ENCODE results near the gene PLK3.
A peak's percentile ranks its signal among the peaks of the same experiment; 100 is the strongest.

PLK3 gene

DNA sequence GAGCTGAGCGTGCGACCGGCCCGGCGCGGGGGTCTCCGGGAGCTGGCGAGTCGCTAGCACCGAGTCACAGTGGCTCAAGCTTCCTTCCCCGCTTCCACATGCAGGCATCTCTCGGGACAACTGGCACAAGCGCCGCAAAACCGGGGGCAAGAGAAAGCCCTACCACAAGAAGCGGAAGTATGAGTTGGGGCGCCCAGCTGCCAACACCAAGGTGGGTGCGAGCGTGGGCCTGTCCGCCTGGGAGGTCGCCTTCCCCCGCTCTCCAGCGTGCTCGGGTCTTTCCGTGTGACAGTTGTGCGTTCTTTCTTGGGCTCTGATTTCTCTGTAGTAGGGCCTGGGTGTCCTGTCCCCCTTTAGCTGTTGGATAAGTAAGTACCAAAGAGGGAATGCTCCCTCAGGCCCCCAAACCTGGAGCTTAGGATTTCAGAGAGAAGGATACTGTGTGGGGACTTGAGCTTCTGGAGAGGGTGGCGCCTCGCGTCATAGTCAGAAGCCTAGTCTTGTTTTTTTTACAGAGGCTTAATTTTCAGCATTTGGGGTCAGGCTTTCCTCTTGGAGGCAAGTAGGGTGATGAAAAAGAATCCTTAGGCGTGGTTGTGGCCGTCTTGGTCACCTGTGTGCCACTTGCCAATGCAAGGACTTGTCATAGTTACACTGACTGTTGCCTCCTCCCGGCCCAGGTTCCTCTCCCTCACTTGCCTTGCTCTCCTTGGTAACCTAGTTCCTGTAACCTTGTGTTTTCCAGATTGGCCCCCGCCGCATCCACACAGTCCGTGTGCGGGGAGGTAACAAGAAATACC lies 24.0 kb upstream of the PLK3 start:
- DNase-seq (ENCODE audit: low read depth), result no peak
- peak overlapping the region; percentile 77 for H3K4me3 ChIP-seq (ENCODE audit: low read depth, low read length)
- TF ChIP-seq, protein P1, sequence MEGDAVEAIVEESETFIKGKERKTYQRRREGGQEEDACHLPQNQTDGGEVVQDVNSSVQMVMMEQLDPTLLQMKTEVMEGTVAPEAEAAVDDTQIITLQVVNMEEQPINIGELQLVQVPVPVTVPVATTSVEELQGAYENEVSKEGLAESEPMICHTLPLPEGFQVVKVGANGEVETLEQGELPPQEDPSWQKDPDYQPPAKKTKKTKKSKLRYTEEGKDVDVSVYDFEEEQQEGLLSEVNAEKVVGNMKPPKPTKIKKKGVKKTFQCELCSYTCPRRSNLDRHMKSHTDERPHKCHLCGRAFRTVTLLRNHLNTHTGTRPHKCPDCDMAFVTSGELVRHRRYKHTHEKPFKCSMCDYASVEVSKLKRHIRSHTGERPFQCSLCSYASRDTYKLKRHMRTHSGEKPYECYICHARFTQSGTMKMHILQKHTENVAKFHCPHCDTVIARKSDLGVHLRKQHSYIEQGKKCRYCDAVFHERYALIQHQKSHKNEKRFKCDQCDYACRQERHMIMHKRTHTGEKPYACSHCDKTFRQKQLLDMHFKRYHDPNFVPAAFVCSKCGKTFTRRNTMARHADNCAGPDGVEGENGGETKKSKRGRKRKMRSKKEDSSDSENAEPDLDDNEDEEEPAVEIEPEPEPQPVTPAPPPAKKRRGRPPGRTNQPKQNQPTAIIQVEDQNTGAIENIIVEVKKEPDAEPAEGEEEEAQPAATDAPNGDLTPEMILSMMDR (IDR thresholded peaks at IDR 0.05; ENCODE audit: low read depth, low read length, missing control alignments), result no peak

DNA sequence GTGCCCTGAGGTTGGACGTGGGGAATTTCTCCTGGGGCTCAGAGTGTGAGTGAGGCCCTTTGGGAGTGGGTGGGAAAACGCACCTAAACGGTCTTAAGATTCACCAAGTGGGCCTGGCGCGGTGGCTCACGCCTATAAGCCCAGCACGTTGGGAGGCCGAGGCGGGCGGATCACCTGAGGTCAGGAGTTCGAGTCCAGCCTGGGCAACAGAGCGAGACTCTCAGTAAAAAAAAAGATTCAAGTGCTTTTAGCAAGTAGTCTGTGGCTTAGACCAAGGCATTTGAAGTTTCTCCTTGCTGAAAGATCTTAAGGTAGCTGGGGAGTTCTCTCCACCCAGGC lies 23.5 kb upstream of the PLK3 start:
- TF ChIP-seq, protein P1 (IDR thresholded peaks at IDR 0.05; ENCODE audit: low read depth, low read length, missing control alignments), result no peak
- peak overlapping the region; percentile 77 for H3K4me3 ChIP-seq (ENCODE audit: low read depth, low read length)
- DNase-seq (ENCODE audit: low read depth), result no peak

DNA sequence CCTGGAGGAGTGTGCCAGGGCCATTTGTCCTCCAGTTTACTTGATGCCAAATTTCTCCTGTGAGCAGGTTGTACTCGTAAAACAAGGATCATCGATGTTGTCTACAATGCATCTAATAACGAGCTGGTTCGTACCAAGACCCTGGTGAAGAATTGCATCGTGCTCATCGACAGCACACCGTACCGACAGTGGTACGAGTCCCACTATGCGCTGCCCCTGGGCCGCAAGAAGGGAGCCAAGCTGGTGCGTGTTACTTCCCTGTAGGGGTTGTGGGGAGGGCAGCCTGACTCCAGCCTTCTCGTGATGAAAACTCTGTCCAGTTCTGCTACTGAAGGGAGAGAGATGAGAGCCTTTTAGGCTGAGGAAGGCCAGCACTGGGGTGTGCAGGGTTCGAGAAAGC lies 22.6 kb upstream of the PLK3 start:
- DNase-seq (ENCODE audit: low read depth), result no peak
- peak overlapping the region; percentile 77 for H3K4me3 ChIP-seq (ENCODE audit: low read depth, low read length)
- TF ChIP-seq, protein P1 (IDR thresholded peaks at IDR 0.05; ENCODE audit: low read depth, low read length, missing control alignments), result no peak

DNA sequence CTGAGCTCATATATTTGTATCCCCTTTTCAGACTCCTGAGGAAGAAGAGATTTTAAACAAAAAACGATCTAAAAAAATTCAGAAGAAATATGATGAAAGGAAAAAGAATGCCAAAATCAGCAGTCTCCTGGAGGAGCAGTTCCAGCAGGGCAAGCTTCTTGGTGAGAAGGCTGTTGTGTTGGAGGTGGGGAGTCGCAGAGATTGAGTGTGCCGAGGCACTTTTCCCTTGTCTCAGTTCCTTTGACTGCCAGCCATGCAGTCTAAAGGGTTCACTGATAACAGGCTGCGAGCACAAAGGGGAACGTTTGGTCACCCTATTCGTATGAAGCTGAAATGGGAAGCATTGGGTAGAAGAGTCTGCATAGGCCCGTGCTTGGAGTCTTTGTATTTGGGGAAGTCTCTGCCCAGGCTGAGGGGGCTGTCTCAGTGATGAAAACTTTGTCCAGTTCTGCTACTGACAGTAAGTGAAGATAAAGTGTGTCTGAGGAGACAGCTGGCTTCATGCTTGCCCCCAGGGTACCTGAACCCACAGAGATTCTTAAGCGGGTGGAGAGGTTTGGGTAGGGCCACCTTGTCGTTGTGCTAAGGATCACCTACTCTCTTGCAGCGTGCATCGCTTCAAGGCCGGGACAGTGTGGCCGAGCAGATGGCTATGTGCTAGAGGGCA lies 22.1 kb upstream of the PLK3 start:
- peak overlapping the region; percentile 77 for H3K4me3 ChIP-seq (ENCODE audit: low read depth, low read length)
- no peak for DNase-seq (ENCODE audit: low read depth)
- TF ChIP-seq, protein P1 (IDR thresholded peaks at IDR 0.05; ENCODE audit: low read depth, low read length, missing control alignments), result no peak

DNA sequence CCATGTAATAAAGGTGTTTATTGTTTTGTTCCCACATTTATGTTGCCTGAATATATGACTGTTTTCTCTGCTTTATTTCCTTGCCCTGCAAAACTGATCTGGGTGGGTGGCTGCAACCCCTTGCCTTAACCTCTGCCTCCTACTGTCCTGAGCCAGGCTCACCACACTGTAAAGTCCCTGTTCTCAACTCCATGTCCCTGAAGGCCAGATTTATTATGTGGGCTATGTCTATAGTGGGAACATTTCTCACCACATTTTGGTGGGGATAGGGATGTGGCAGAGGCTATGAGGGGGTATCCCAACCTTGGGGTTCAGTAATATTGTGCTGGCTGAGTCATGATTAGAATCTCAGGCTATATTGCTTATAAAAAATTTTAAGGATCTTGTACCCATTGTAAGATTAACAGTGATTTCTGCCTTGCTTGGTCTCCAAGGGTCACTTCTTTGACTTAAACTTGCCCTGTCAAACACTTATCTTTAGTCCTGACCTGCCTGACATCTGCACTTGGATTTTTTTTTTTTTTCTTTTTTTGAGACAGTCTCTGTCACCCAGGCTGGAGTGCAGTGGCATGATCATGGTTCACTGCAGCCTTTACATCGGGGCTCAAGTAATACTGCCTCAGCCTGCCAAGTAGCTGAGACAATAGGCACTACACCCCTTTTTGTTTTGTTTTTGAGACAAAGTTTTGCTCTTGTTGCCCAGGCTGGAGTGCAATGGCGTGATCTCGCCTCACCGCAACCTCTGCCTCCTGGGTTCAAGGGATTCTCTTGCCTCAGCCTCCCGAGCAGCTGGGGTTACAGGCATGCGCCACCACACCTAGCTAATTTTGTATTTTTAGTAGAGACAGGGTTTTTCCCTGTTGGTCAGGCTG lies 21.2 kb upstream of the PLK3 start:
- H3K4me3 ChIP-seq (ENCODE audit: low read depth, low read length), result no peak overlapping the region
- no peak for DNase-seq (ENCODE audit: low read depth)
- TF ChIP-seq, protein P1 (IDR thresholded peaks at IDR 0.05; ENCODE audit: low read depth, low read length, missing control alignments), result no peak

DNA sequence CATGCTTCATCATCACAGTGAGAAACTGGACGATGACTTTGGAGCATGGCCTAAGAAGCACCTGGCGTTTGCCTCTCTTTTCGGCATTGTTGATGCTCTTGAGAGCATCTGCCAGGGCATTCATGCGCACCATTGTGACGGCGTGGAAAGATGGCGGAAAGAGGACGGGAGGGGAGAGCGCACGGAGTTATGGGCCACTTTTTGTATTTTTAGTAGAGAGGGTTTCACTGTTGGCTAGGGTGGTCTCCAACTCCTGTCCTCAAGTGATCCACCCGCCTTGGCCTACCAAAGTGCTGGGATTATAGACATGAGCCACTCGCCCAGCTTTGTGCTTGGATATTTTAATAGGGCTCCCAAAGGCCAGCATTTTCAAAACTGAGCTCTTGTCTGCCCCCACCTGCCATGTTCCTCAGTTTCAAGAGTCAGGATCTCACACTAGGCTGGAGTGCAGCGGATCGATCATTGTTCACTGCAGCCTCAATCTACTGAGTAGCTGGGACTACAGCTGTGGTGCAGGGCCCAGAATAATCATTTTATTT lies 19.5 kb upstream of the PLK3 start:
- TF ChIP-seq, protein P1 (IDR thresholded peaks at IDR 0.05; ENCODE audit: low read depth, low read length, missing control alignments), result no peak
- no peak for DNase-seq (ENCODE audit: low read depth)

More for the DNA sequence above, 19.5 kb upstream of the PLK3 start:
- H3K4me3 ChIP-seq (ENCODE audit: low read depth, low read length), result no peak overlapping the region
